Lower lobe of right lung (tissue), 2 donors: ENCODE measurements around the gene ATF2. TPM values are rescaled to one million over a fixed set of nuclear protein-coding genes. Genes with fewer than 3 reads are reported as not detected.
"Not testable (repeated sequence)": the region's sequence is repeated elsewhere in the genome, so short reads cannot be mapped to it uniquely, and the experiment has no call there.

Experiments used
- ATAC-seq, 2 donors: fragments of 200-7000 bp; cut with Tn5 transposase; one replicate each; pipeline ENCODE4 v1.9.1; 2020 to 2022; ENCODE audit warnings: mild to moderate bottlenecking in 2 of 2, moderate library complexity in 2 of 2
- DNase-seq: peaks from one replicate; pipeline ENCODE4 v3.0.0-alpha.2; 2020
- H3K27ac ChIP-seq: fragments of 200-600 bp; one replicate; pipeline ENCODE4 v1.8.0; 2022
- H3K27me3 ChIP-seq: fragments of 200-600 bp; one replicate; pipeline ENCODE4 v1.8.0; 2022; ENCODE audit warnings: low read depth
- H3K36me3 ChIP-seq: fragments of 200-600 bp; one replicate; pipeline ENCODE4 v1.8.0; 2022; ENCODE audit warnings: mild to moderate bottlenecking
- H3K4me1 ChIP-seq: fragments of 200-600 bp; one replicate; pipeline ENCODE4 v1.8.0; 2022
- H3K4me3 ChIP-seq: fragments of 200-600 bp; one replicate; pipeline ENCODE4 v1.8.0; 2022; ENCODE audit warnings: mild to moderate bottlenecking
- H3K9me3 ChIP-seq: fragments of 200-600 bp; one replicate; pipeline ENCODE4 v1.8.0; 2022
- intact Hi-C: fragments of 100-400 bp; cut with DNase I; formaldehyde crosslinking; loops from one replicate; pipeline ENCODE4 v1.11.0; 2022
- total RNA-seq: library from RNA; stranded (reverse); fragmentation: NEBNext Ultra II Directional; extraction: Animal tissue kit (Norgen Biotek cat#: 25700); gene quantifications from one replicate; pipeline ENCODE4 v1.2.1, GENCODE V29; 2021
- TF ChIP-seq, protein P1 (sequence below): fragments of 200-600 bp; IDR thresholded peaks from one replicate; pipeline ENCODE4 v1.8.0; 2022; ENCODE audit warnings: antibody characterized with exemption, mild to moderate bottlenecking
- donor health status: DM: no; HTN: yes; CAD: no; lungs with severe emphysema.

The ATF2 gene
- total RNA-seq, 1 donor from 2014 or later: 48.0 TPM

DNA sequence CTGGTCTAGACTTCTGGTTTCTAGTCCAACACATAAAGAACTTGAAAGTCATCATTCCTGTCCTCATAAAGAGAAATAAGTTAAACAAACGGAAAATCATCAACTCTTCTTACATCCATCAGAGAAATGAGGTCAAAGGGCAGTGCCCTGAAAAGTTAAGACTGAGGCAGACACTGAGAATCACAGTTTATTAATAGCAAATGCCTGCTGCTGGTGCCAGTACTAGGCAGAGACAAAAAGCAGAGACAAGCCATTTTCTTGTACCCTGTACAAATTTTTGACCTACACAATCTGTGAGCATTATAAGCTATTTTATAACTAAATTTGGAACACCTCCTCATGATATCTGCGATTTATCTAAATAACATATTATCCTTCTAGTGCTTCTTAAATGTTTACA is 36.8 kb downstream of the ATF2 start:
- ATAC-seq: no peak

DNA sequence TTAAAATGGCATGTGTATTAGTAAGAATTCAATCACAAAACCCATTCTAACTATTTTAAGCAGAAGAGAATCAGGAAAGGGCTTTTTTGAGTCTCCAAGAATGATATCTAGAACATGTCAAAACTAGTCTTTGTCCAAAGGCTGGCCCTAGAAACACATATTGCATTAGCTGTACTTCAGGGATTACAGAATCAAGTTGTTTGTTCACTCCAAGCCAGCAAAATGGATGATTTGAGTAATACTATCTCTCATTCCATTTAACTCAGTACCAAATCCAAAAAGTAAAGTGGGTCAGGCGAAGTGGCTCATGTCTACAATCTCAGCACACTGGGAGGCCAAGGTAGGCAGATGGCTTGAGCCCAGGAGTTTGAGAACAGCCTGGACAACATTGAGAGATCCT is 41.3 kb downstream of the ATF2 start:
- H3K27me3 ChIP-seq: no peaks in the 10 kb centered on the region
- TF ChIP-seq, protein P1, sequence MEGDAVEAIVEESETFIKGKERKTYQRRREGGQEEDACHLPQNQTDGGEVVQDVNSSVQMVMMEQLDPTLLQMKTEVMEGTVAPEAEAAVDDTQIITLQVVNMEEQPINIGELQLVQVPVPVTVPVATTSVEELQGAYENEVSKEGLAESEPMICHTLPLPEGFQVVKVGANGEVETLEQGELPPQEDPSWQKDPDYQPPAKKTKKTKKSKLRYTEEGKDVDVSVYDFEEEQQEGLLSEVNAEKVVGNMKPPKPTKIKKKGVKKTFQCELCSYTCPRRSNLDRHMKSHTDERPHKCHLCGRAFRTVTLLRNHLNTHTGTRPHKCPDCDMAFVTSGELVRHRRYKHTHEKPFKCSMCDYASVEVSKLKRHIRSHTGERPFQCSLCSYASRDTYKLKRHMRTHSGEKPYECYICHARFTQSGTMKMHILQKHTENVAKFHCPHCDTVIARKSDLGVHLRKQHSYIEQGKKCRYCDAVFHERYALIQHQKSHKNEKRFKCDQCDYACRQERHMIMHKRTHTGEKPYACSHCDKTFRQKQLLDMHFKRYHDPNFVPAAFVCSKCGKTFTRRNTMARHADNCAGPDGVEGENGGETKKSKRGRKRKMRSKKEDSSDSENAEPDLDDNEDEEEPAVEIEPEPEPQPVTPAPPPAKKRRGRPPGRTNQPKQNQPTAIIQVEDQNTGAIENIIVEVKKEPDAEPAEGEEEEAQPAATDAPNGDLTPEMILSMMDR: no peak
- H3K4me1 ChIP-seq: no peaks in the 10 kb centered on the region
- DNase-seq (no peak), ATAC-seq (no peak)
- no peak overlapping the region for H3K4me3 ChIP-seq
- peaks cover 21% of the 10 kb centered on the region for H3K36me3 ChIP-seq
- no peak overlapping the region for H3K27ac ChIP-seq
- intact Hi-C loops: no loop called here
- H3K9me3 ChIP-seq: no peaks in the 10 kb centered on the region

More for the DNA sequence above, 36.8 kb downstream of the ATF2 start:
- TF ChIP-seq, protein P1: no peak
- no peak for DNase-seq
- intact Hi-C loops: no loop called here
- Histone ChIP-seq H3K9me3 (no peaks in the 10 kb centered on the region), H3K27ac (no peak overlapping the region), H3K4me3 (no peak overlapping the region), H3K36me3 (peaks cover 40% of the 10 kb centered on the region), H3K27me3 (no peaks in the 10 kb centered on the region), H3K4me1 (no peaks in the 10 kb centered on the region)

DNA sequence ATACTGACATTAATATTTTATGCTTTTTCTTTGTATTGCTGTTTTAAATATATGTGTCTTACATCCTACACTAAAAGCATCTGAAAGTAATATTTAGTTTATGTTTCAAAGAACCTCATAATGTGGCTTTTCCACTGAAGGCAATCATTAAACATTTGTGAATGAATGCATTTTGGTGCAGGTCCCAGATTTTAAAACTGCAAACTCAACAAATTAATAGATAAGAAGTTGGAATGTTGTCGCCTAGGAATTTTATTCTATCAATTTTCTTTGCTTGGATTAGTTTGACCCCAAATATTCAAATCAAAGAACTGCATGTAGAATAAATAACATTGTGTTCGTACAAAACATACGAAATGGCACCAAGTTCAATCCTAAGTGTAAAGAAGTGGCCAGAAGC is 44.7 kb downstream of the ATF2 start:
- ATAC-seq (no peak), DNase-seq (no peak)
- TF ChIP-seq, protein P1: no peak
- H3K9me3 ChIP-seq: no peaks in the 10 kb centered on the region
- H3K36me3 ChIP-seq: peaks cover 9% of the 10 kb centered on the region
- intact Hi-C loops: no loop called here
- no peaks in the 10 kb centered on the region for H3K4me1 ChIP-seq
- no peak overlapping the region for H3K4me3 ChIP-seq
- no peak overlapping the region for H3K27ac ChIP-seq
- H3K27me3 ChIP-seq: no peaks in the 10 kb centered on the region

DNA sequence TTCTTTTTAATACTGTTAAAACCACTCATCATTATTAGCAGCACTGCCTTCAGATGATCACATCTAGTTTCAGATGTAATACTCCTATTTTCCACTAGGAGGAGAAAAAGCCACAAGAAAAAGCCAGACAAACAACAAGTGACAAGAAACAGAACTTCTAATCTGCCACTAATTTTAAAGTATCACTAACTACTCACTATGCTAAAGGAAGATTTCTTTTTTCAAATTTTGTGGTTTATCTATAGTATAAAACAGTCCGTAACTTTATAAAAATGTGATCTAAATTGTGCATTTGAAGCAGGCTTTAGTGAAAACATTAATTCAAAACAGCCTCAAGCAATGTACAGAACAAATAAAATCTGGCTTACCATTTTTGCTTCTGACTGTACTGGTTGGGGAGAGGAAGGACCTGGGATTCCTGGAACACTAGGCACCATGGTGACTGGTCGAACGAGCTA is 56.8 kb downstream of the ATF2 start:
- ATAC-seq (peak in 1 of 2 donors; percentile 57), DNase-seq (no peak)
- Histone ChIP-seq H3K27me3 (no peaks in the 10 kb centered on the region), H3K4me1 (no peaks in the 10 kb centered on the region), H3K9me3 (no peaks in the 10 kb centered on the region), H3K36me3 (peaks cover 81% of the 10 kb centered on the region), H3K27ac (no peak overlapping the region), H3K4me3 (no peak overlapping the region)
- intact Hi-C loops: no loop called here
- TF ChIP-seq, protein P1: peak; percentile 68

DNA sequence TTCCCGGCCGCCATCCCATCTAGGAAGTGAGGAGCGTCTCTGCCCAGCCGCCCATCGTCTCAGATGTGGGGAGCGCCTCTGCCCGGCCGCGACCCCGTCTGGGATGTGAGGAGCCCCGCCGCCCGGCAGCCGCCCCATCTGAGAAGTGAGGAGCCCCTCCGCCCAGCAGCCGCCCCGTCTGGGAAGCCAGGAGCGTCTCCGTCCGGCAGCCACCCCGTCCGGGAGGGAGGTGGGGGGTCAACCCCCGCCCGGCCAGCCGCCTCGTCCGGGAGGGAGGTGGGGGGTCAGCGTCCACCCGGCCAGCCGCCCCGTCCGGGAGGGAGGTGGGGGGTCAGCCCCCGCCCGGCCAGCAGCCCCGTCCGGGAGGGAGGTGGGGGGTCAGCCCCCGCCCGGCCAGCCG is 59.9 kb downstream of the ATF2 start:
- ATAC-seq, DNase-seq, intact Hi-C loops, H3K9me3 ChIP-seq, H3K27ac ChIP-seq, H3K4me3 ChIP-seq, H3K27me3 ChIP-seq, H3K4me1 ChIP-seq: not testable (repeated sequence)
- peaks cover 51% of the 10 kb centered on the region for H3K36me3 ChIP-seq

DNA sequence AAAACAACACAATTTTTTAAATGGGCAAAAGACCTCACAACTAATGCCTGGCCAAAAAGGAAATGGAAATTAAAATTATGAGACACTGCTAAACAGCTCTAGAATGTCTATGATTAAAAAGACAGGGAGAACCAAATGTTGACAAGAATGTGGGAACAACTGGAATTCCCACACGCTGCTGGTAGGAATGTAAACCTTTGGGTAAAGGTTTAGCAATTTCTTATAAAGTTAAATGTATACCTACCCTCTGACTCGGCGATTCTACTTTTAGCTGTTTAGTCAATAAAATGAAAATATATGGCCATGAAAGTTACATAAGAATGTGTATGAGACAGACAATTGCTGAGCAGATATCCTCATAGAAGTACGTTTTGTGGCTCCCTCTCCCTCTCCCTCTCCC is 60.9 kb downstream of the ATF2 start:
- peaks cover 44% of the 10 kb centered on the region for H3K36me3 ChIP-seq
- no peak for DNase-seq

More for the DNA sequence above, 60.9 kb downstream of the ATF2 start:
- H3K27ac ChIP-seq: no peak overlapping the region
- intact Hi-C loops: no loop called here
- no peaks in the 10 kb centered on the region for H3K4me1 ChIP-seq
- H3K9me3 ChIP-seq: no peaks in the 10 kb centered on the region
- no peaks in the 10 kb centered on the region for H3K27me3 ChIP-seq
- no peak for ATAC-seq
- TF ChIP-seq, protein P1: no peak
- no peak overlapping the region for H3K4me3 ChIP-seq
